ENCODE data around the gene WDR74. TPM values are rescaled to one million over a fixed set of nuclear protein-coding genes. Genes with fewer than 3 reads are reported as not detected.

WDR74 gene
- total and polyA plus RNA-seq, 9 of the 15 experiments (the other 6 are each of a cell fraction or from before 2014, with no cell fraction given) = 32.7 to 210 (median 114) TPM

GRCh38 chr11:62850911-62851806, 11.8 kb upstream of the WDR74 start (continued):
- TF ChIP-seq ETS1 (conservative IDR thresholded peaks at IDR 0.05; ENCODE audit: control insufficient read depth, low read depth, low read length) (no peak; the same call in 1 of the 2 replicates), SUPT5H (IDR thresholded peaks at IDR 0.05) (peak; percentile 96), ARNT (IDR thresholded peaks at IDR 0.05) (peak in 1 of 2 experiments; percentile 54; a peak in 2 of 4 replicates), BRF1 (IDR thresholded peaks at IDR 0.05; ENCODE audit: borderline replicate concordance, extremely low read depth, insufficient read length) (no peak), SIX5 (IDR thresholded peaks at IDR 0.05; ENCODE audit: borderline replicate concordance in 1 of 2, insufficient read depth in 1 of 2, low read depth in 1 of 2, low read length in 2 of 2) (no peak), PHF20 (IDR thresholded peaks at IDR 0.05; ENCODE audit: partially characterized antibody) (no peak), ZNF175 (CRISPR knock-in tag; IDR thresholded peaks at IDR 0.05; ENCODE audit: low read depth) (no peak), KDM1A (IDR thresholded peaks at IDR 0.05) (no peak), MTA2 (IDR thresholded peaks at IDR 0.05; ENCODE audit: low read depth) (no peak), GABPA (tag; conservative IDR thresholded peaks at IDR 0.05; ENCODE audit: low read depth) (no peak), ZNF449 (CRISPR knock-in tag; IDR thresholded peaks at IDR 0.05) (no peak), ZKSCAN1 (IDR thresholded peaks at IDR 0.05; ENCODE audit: low read depth, low read length) (peak; percentile 9; the same call in 1 of the 2 replicates), MXI1 (IDR thresholded peaks at IDR 0.05; ENCODE audit: low read depth, low read length) (peak; percentile 66; the same call in 1 of the 2 replicates), XRCC3 (IDR thresholded peaks at IDR 0.05) (no peak), ZNF707 (CRISPR knock-in tag; conservative IDR thresholded peaks at IDR 0.05) (no peak), ZNF830 (CRISPR knock-in tag; IDR thresholded peaks at IDR 0.05) (no peak), ZFP30 (CRISPR knock-in tag; IDR thresholded peaks at IDR 0.05; ENCODE audit: borderline replicate concordance) (no peak), SMC3 (conservative IDR thresholded peaks at IDR 0.05; ENCODE audit: insufficient read depth, low read depth, low read length) (0 out of 2 replicates have a peak, but pooled peaks have one; percentile 8), MED1 (CRISPR knock-in tag; IDR thresholded peaks at IDR 0.05; ENCODE audit: borderline replicate concordance) (no peak), DPF2 (IDR thresholded peaks at IDR 0.05) (no peak), ZFP36 (IDR thresholded peaks at IDR 0.05; ENCODE audit: low read depth, low read length, partially characterized antibody) (no peak), ZNF217 (CRISPR knock-in tag; IDR thresholded peaks at IDR 0.05) (no peak), ZNF655 (CRISPR knock-in tag; IDR thresholded peaks at IDR 0.05) (no peak)

Data from K562 (cell line).